GM10266 (cell line): ENCODE measurements around the gene EPHB1.
"Not testable (repeated sequence)": the region's sequence is repeated elsewhere in the genome, so short reads cannot be mapped to it uniquely, and the experiment has no call there.

Experiments
- DNase-seq: peaks from one replicate; pipeline ENCODE4 v3.0.0; 2012; ENCODE audit errors: extremely low spot score
- TF ChIP-seq, protein P1 (sequence below): IDR thresholded peaks from 2 replicates; pipeline ENCODE4 v1.5.1; 2012; ENCODE audit warnings: mild to moderate bottlenecking, low read depth; ENCODE audit not compliant: control insufficient read depth, insufficient read depth; ENCODE audit errors: missing control alignments

Gene EPHB1

DNA sequence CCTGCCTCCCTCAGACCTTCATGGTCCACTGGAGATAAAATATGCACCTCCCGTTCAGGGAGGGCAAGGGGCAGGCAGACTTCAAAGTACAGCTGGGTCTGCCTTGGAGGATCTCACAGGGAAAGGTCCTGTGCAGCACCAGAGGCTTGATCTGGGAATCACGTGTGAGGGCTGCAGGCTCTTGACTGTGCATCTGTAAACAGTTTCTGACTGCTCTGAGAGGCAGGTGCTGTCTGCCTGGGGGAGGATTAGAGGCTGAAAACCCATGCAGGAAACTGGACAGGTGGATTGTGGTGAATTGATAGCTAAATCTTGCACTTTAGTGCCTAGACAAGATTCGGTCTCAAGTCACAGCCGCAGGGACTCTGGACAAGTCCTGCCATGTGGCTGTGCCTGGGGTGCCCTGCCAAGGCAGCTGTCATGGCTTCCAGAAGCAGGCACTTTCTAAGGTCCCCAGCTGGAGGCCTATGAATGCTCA lies 239.3 kb downstream of the EPHB1 start:
- TF ChIP-seq, protein P1, sequence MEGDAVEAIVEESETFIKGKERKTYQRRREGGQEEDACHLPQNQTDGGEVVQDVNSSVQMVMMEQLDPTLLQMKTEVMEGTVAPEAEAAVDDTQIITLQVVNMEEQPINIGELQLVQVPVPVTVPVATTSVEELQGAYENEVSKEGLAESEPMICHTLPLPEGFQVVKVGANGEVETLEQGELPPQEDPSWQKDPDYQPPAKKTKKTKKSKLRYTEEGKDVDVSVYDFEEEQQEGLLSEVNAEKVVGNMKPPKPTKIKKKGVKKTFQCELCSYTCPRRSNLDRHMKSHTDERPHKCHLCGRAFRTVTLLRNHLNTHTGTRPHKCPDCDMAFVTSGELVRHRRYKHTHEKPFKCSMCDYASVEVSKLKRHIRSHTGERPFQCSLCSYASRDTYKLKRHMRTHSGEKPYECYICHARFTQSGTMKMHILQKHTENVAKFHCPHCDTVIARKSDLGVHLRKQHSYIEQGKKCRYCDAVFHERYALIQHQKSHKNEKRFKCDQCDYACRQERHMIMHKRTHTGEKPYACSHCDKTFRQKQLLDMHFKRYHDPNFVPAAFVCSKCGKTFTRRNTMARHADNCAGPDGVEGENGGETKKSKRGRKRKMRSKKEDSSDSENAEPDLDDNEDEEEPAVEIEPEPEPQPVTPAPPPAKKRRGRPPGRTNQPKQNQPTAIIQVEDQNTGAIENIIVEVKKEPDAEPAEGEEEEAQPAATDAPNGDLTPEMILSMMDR, result no peak
- no peak for DNase-seq

DNA sequence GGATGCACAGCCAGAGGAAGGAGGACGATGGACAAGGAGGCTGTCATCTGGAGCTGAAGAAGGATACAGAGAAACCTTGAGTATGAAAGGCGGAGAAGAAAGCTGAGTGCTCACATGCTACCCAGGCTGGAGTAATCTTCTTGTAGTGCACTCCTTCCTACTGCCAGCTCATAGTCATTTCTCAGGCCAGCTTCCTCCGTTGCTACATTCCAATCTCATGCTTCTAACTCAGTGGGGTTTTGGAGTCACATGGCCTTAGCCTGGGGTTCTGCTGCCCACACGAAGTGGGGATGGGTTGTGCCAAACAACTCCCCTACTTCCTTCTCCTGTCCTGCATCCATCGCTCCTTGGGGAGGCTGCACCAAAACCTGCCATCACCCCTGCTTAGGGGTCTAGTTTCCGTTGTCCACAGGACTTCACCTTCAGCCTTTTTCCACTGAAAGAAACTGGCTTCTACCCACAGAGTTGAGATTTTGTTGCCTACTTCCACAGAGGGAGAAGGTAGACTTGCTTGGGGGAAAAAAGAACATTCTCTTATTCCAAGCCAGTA lies 239.9 kb downstream of the EPHB1 start:
- DNase-seq, result no peak
- TF ChIP-seq, protein P1, result no peak

DNA sequence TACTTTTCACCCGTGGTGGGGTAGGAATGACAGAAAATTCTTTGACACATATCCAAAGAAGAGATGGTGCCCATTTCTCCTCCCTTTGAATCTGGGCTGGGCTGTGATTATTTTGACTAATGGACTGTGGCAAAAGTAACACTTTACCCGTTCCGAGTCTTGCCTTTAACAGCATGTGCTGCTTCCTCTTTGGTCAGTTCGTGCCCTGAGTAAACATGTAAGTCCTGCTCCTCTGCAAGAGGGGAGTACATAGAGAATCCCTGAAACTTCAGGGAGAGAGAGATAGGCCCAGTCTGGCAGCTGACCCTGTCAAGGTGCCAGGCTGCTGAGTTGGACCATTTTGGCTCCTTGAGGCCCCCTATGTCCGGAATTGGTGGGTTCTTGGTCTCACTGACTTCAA lies 243.1 kb downstream of the EPHB1 start:
- TF ChIP-seq, protein P1, result no peak
- no peak for DNase-seq

DNA sequence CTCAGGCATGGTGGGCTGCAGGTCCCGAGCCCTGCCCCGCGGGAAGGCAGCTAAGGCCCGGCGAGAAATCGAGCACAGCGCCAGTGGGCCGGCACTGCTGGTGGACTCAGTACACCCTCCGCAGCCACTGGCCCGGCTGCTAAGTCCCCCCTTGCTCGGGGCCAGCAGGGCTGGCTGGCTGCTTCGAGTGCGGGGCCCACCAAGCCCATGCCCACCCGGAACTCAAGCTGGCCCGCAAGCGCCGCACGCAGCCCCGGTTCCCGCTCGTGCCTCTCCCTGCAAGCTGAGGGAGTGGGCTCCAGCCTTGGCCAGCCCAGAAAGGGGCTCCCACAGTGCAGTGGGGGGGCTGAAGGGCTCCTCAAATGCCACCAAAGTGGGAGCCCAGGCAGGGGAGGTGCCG lies 244.5 kb downstream of the EPHB1 start:
- not testable (repeated sequence) for DNase-seq

DNA sequence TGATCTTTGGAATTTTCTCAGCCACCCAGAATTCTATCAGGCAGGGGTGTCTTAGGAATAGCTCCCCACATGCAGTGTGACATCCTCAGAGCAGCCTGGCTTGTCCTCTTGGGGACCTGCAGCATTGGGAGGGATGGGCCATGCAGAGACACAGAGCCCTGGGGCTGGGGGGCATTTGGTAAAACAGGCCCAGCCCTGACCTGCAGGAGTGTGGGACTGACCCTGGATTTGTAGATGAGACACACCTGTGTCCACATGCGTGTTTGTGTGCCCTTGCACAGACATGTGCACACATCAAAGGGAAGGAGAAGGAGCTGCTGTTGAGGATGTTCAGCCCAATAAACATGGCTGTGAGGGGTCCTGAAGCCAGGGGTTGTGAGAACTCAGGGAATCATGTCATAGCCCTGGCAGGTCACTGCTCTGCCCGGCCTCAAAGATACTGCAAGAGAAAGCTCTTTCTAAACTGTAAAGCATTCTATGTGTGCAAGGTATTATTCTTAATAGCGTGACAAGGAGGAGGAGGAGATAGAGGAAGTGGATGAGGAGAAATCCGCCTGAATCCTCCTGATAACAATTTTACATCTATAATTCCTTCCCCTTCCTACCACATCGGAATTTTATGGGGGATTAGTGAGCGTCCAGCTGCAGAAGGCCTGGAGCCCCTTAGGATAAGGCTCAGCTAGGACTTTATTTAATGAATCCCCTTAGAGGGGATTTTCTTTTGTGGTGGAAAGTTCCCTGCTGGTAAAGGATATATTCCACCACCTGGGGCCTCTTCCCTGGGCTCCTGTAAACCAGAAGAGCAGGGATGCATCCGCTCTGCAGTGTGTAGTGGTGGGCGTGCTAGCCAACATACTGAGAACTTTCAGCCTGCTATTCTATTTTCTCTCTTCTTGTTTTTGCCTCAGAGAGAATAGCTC lies 245.5 kb downstream of the EPHB1 start:
- no peak for DNase-seq
- TF ChIP-seq, protein P1, result no peak

DNA sequence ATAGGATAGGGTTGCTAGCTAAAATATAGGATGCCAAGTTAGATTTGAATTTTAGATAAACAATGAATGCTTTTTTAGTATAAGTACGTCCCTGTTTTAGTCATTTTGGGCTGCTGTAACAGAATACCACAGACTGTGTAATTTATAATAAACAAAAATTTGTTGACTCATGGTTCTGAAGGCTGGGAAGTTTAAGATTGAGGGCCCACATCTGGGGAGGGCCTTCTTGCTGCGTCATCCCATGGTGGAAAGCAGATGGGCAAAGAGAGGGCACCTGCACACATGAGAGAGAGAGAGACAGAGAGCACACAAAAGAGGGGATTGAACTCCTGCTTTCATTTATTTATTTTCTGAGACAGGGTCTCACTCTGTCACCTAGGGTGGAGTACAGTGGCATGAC lies 246.5 kb downstream of the EPHB1 start:
- TF ChIP-seq, protein P1, result no peak
- no peak for DNase-seq

DNA sequence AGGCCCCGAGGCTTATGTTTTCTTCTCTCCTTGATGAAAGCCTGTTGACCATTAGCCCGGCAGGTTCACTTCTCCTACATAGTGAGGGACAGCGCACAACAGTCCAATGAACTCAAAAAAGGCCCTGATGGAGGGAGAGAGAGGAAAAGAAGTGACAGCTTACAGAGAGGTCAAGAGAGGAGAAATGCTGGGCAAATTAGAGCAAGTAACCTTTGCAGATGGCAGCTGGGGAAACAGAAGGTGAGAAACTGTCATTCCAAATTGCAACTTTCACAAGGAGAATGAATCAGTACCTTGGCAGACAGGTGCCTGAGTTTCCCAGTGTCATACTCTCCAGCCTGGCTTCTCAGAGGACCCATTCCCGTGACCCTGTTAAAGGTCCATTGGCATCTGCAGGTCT lies 252.0 kb downstream of the EPHB1 start:
- TF ChIP-seq, protein P1, result no peak
- DNase-seq, result no peak
